ENCODE measurements around the gene RLN1.
"Not testable (repeated sequence)": the region's sequence is repeated elsewhere in the genome, so short reads cannot be mapped to it uniquely, and the experiment has no call there.

RLN1 gene

GRCh38 chr9:5338992-5339981, at the start of gene RLN1:
Gene RLN1, minus strand, starts transcription at chr9:5339876. Its CDS starts 130 bp downstream, at chr9:5339746.
- FAIRE-seq: peak; percentile 69

GRCh38 chr9:5389109-5389732, 49.5 kb upstream of the RLN1 start:
- FAIRE-seq: no peak

- no peak for FAIRE-seq
Observed at GRCh38 chr9:5388026-5388819, 48.5 kb upstream of the RLN1 start.

GRCh38 chr9:5384436-5384835, 44.8 kb upstream of the RLN1 start:
- no peak for FAIRE-seq

GRCh38 chr9:5382479-5382878, 42.8 kb upstream of the RLN1 start:
- no peak for FAIRE-seq

GRCh38 chr9:5375790-5376477, 36.3 kb upstream of the RLN1 start:
- no peak for FAIRE-seq

- FAIRE-seq: no peak
Observed at GRCh38 chr9:5375091-5375490, 35.4 kb upstream of the RLN1 start.

GRCh38 chr9:5364294-5365024, 24.8 kb upstream of the RLN1 start:
- FAIRE-seq: no peak

- no peak for FAIRE-seq
Observed at GRCh38 chr9:5361326-5362010, 21.8 kb upstream of the RLN1 start.

GRCh38 chr9:5360341-5360740, 20.7 kb upstream of the RLN1 start:
- FAIRE-seq: no peak

GRCh38 chr9:5357431-5358105, 17.9 kb upstream of the RLN1 start:
- no peak for FAIRE-seq

- FAIRE-seq: no peak
Observed at GRCh38 chr9:5355817-5356216, 16.1 kb upstream of the RLN1 start.

- no peak for FAIRE-seq
Observed at GRCh38 chr9:5355226-5355625, 15.6 kb upstream of the RLN1 start.

GRCh38 chr9:5354184-5354583, 14.5 kb upstream of the RLN1 start:
- no peak for FAIRE-seq

- FAIRE-seq: no peak
Observed at GRCh38 chr9:5352637-5353248, 13.1 kb upstream of the RLN1 start.

- FAIRE-seq: no peak
Observed at GRCh38 chr9:5336688-5337087, 3.0 kb downstream of the RLN1 start.

GRCh38 chr9:5331276-5331675, 8.4 kb downstream of the RLN1 start:
- FAIRE-seq: not testable (repeated sequence)

- no peak for FAIRE-seq
Observed at GRCh38 chr9:5326893-5327548, 12.7 kb downstream of the RLN1 start.

GRCh38 chr9:5326187-5326586, 13.5 kb downstream of the RLN1 start:
- FAIRE-seq: no peak

GRCh38 chr9:5321601-5322000, 18.1 kb downstream of the RLN1 start:
- not testable (repeated sequence) for FAIRE-seq

All from colon (tissue), 2 donors.